HG03378 (cell line): ENCODE measurements around the gene CDH13.

Source experiments
- ATAC-seq: cut with Tn5 transposase; IDR thresholded peaks from one replicate; pipeline ENCODE4 v1.9.1; 2021; ENCODE audit warnings: mild to moderate bottlenecking, moderate library complexity; ENCODE audit not compliant: unreplicated experiment

CDH13 gene

DNA sequence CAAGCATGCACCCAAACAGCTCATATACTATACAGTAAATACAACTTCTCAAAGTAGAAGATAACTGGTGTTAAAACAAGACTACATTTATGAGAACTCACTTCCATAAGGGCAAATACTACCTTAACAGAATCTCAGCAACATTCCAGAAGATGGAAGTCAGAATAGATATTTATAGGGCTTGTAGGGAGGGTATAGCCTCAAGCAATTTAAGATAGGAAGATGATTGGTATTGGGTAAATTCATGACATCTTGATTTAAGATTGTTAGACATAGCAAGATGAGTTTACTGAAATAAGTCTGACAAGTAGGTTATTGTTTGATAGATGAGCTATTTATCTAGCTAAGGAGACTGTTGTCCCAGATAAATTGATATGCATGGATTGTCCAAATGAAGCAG lies 250.2 kb downstream of the CDH13 start:
- no peak for ATAC-seq

DNA sequence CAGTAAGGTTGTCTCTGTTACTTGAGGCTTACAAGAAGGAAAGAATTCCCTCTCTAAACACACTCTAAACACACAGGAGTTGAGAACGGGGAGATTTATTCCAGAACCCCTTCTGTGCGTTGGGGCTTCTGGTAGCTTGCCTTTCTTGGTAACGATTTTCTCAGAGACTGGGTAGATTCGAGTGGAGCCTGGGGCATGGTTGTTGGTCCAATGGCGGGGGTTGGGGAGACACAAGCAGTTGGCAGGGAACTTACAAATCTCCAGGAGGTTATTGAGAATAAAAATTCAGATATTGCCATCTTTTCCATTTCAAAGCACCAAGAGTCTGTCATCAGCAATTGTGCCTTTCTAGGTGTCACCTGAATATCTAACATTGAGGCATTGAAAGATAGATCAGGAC lies 251.7 kb downstream of the CDH13 start:
- ATAC-seq = no peak

- ATAC-seq = no peak
Measured at GRCh38 chr16:82880346-82880745, 253.6 kb downstream of the CDH13 start.

GRCh38 chr16:82881516-82881915 lies 254.7 kb downstream of the CDH13 start:
- ATAC-seq = no peak

- ATAC-seq = no peak
Measured at GRCh38 chr16:82882226-82882625, 255.5 kb downstream of the CDH13 start.

DNA sequence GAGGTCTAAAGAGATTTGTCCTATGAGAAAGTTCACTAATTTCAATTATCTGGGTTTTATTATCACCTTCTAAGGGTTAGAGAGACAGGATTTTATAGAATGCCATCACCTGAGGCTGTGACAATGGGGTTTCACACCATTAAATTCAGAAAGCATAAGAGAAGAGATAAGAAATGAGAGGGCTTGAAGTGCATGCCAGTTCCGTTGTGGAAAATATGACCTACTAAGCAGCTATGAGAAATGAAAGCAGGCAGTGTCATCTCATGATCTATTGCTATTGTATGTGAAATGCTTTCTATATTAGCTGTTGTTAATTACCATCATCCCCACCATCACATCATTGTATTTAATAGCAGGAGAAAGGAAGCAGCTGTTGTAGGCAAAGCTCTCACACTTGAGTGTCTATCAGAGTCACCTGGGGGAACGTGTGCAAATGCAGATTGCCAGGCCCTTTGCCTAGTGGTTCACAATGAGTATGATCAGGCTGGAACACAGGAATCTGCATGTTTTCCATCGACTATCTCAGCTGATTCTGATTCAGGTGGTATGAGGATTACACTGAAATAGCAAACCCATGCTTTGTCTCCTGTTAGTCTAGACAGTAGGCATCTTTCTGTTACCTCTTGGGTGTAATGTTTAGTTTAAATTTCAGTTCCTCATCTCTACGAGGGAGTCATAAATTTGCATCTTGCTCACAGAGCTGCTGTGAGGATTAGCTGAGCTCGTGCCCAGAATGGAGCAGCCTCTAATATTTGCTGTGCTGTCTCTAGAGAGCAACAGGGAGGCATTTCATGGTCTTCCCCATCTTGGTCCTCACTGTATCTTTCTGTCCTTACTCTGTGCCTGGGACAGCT lies 256.4 kb downstream of the CDH13 start:
- ATAC-seq = no peak

- no peak for ATAC-seq
Measured at GRCh38 chr16:82884320-82884898, 257.6 kb downstream of the CDH13 start.

- no peak for ATAC-seq
Measured at GRCh38 chr16:82886146-82886545, 259.4 kb downstream of the CDH13 start.

DNA sequence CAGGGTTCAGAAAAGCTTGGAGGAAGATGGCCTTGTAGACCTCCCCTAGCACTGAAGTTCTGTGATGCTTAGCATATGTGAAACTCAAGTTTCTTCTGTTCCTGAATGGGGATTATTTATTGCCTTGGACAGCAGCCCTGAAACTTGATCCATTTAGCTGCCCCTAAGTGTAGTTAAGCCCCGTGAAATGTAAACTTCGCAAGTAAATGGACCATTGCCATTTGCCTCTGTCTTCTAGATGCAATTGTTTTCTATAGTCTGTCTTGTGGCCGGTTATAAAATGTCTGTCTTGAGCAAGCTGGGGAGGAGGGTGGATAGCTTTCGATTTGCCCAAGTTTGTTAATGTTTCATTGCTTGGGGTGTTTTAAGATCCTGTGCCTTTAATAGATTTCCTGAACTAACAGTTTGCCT lies 261.8 kb downstream of the CDH13 start:
- no peak for ATAC-seq

GRCh38 chr16:82891424-82891823 lies 264.7 kb downstream of the CDH13 start:
- no peak for ATAC-seq

DNA sequence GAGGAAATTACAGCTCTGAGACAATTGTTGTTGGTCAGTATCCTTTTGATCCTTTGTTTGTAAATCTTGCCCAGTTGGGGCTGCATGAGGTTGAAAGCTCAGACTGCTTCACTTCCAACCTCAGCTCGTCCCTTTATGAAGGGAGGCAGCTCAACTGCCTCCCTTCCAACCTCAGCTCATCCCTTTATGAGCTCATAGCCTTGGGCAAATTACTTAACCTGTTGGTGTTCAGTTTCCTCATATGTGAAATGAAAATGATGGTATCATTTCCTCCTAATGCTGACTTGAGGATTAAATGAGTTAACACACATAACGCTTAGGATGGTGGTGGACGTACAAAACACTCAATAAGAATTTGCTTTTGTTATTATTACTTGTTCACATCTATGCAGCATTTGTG lies 265.1 kb downstream of the CDH13 start:
- no peak for ATAC-seq

DNA sequence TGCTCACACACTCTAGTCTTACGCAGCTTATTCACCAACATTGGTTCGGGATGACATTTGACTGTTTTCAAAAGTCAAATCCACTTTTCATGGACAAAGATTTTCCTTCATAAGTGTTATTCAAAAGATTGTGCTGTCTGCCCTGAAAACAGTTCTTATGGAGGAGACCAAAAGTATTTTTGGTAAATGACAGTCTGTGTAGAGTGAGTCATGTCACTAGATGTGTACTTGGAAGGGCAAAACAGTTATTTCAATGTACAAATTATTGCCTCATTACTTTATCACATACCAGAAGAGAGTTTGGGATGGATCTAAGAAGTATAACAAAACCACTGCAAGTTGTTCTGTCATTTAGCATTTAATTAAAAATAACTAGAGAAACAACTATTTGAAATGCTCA lies 265.6 kb downstream of the CDH13 start:
- ATAC-seq = no peak

- no peak for ATAC-seq
Measured at GRCh38 chr16:82895843-82896242, 269.1 kb downstream of the CDH13 start.

GRCh38 chr16:82899006-82899405 lies 272.2 kb downstream of the CDH13 start:
- ATAC-seq = no peak

DNA sequence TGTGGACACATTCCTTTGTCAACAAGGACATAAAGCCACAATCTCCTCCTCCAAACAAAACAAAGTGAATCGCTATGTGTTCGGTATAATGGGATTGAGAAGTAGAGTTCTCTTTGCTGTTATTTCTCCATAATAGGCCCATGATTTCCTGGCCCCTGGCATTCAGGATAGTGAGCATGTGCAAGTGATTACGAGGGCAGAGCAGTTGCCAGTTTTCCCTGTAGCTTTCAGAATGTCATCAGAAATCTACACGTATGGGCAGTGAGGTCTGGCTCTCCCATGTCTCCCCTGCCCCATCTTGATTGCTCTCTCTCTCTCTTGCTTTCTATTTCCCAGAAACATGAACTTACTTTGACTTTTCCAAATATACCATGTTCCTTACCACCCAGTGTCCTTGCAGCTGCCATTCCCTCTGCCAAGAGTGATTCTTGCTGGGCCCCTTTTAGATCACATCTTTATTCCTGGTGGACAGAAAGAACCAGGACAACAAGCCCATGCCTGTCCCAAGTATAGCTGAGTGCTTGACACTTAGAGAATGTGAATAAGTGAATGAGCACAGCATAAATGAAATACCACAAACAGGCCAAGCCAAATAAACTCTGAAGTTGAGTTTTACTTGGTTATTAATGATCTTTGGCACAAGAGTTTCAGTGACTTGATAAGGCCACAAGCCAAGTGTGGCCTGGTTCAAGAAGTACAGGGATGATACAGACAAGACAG lies 273.1 kb downstream of the CDH13 start:
- no peak for ATAC-seq

DNA sequence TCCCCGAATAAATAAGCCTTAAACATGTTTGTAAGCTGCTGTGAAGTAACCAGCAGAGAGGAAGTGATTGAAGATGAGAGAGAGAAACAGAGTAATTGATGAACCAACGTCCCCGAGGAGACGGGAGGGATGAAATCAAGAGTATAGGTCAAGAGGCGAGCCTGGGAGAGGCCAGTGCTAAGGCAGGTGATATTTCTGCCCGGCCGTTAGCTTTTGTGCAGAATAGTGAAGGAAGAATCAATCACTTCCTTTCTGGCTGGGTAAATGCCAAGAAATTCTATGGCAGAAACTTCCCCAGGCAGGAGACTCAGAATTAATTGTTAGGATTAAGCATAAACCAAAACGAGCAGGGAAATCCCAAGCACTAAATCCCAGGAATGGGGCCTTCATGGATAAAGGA lies 273.8 kb downstream of the CDH13 start:
- no peak for ATAC-seq

DNA sequence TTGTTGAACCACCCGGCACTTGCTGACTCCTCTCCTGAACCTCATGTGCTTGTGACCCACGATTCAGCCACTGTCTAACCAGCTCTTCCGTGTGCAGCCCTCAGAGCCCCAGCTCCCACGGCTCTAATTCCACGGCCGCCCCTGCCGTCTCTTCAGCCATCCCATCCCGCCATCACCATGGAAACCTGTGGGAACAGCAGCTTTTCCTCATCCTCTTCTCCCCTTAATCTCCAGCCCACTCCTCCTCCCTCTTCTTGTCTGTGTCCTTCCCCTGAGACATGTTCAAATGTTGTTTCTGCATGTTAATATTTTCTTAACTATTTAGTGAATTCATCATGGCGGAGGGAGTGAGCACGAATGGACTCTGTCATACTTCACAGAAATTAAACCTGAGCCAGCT lies 285.2 kb downstream of the CDH13 start:
- ATAC-seq = no peak

DNA sequence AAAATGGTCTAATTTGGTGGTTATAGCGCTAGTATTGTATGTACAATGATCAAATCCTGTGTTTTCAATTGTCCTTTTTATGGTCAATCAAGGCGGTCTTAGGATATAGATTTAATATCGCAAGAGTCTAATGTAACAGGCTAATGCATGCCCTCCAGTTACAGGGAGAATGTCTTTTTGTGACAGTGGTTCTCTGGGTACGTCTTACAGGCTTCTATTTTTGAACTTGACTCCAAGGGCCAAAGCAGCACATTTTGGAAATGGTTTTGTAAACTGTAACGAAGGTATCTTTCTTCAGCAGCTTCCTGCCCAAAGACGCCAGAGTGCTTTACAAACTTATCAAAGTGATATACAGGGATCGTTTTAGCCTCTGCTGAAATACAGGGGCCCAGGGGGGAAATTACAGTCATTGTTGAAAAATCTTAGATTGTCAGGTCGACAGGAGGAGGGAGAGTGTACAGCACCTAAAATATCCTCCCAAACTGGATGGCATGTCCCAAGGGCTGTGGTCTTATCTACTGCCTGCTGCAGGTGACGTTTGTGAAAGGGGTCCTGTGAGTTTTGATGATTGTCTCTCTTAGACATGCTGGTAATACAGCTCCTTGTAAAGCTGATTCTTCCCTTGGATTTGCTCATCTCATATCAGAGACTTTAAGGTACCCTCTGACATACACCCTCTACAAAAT lies 288.5 kb downstream of the CDH13 start:
- ATAC-seq = no peak

DNA sequence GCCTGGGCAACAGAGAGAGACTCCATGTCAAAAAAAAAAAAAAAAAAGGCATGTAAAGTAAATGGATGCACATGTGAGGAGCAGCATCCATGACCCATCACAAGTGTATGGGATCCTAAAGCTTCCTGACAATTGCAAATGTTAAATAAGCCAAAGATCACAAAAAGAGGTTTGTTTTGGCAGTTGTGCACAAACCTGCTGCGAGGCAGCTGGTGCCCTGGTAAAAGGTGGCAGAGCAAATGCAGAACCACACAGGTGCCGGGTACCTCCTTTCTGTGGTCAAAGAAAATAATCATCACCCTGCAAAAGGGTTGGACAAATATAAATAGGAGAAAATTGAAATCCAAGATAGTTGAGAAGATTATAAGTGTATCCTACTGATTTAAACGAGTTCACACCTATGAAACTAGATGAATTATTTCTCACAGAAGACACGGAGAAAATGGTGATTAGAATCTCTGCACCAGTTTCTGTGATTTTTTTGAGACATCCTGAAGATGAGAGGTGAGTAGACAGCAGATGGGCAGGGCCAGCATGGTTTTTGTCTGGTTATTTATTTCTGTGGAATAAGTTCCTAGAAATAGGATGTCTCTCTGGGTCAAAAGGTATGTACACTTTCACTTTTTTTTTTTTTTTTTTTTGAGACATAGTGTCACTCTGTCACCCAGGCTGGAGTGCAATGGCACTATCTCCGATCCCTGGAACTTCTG lies 291.3 kb downstream of the CDH13 start:
- ATAC-seq = no peak

- ATAC-seq = no peak
Measured at GRCh38 chr16:82924075-82924854, 297.5 kb downstream of the CDH13 start.
